Liver (tissue), 9 donors: Measurements from ENCODE around the gene MAP3K3. TPM values are rescaled to one million over a fixed set of nuclear protein-coding genes. Genes with fewer than 3 reads are reported as not detected.

Experiments
- DNase-seq: peaks from one replicate; pipeline ENCODE4 v3.0.0-alpha.2; 2017; ENCODE audit warnings: low spot score
- H3K27ac ChIP-seq, 2 donors: one replicate each; pipeline ENCODE4 v1.7.0; 2013; ENCODE audit warnings: inconsistent platforms in 2 of 2, low read length in 2 of 2, control low read depth in 1 of 2, low read depth in 1 of 2, mild to moderate bottlenecking in 1 of 2
- H3K27me3 ChIP-seq, 4 donors: one replicate each; pipeline versions ENCODE4 v1.6.1 to v1.7.0; 2013; ENCODE audit warnings: low read length in 3 of 4, inconsistent platforms in 1 of 4, mild to moderate bottlenecking in 1 of 4, moderate library complexity in 1 of 4; ENCODE audit not compliant: control insufficient read depth in 4 of 4, insufficient read depth in 4 of 4
- H3K36me3 ChIP-seq, 4 donors: one replicate each; pipeline versions ENCODE4 v1.6.1 to v1.7.0; 2013; ENCODE audit warnings: low read length in 3 of 4, mild to moderate bottlenecking in 3 of 4, low read depth in 1 of 4, moderate library complexity in 1 of 4; ENCODE audit not compliant: control insufficient read depth in 4 of 4, insufficient read depth in 3 of 4
- H3K4me1 ChIP-seq, 4 donors: one replicate each; pipeline versions ENCODE4 v1.6.1 to v1.7.0; 2013; ENCODE audit warnings: low read length in 3 of 4, mild to moderate bottlenecking in 3 of 4, moderate library complexity in 1 of 4; ENCODE audit not compliant: control insufficient read depth in 4 of 4, insufficient read depth in 4 of 4
- H3K4me3 ChIP-seq, 3 donors: one replicate each; pipeline versions ENCODE4 v1.6.1 to v1.7.0; 2013; ENCODE audit warnings: low read length in 3 of 3, control low read depth in 1 of 3, low read depth in 1 of 3, mild to moderate bottlenecking in 1 of 3
- H3K9ac ChIP-seq, 2 donors: one replicate each; pipeline ENCODE4 v1.7.0; 2013; ENCODE audit warnings: low read length in 2 of 2, mild to moderate bottlenecking in 2 of 2, moderate library complexity in 2 of 2, control low read depth in 1 of 2, low read depth in 1 of 2
- H3K9me3 ChIP-seq, 4 donors: one replicate each; pipeline versions ENCODE4 v1.6.1 to v1.7.0; 2013; ENCODE audit warnings: low read length in 3 of 4; ENCODE audit not compliant: control insufficient read depth in 4 of 4
- ATF3 ChIP-seq: IDR thresholded peaks from 2 replicates; pipeline ENCODE4 v1.6.1; 2016; ENCODE audit warnings: antibody characterized with exemption
- CTCF ChIP-seq: fragments of 150-350 bp; IDR thresholded peaks from 2 replicates; pipeline ENCODE4 v1.5.1; 2017; ENCODE audit warnings: improper control_type of control experiment, low read depth, low read length; ENCODE audit not compliant: missing input control
- FOXA1 ChIP-seq: IDR thresholded peaks from 2 replicates; pipeline ENCODE4 v1.6.1; 2016; ENCODE audit warnings: antibody characterized with exemption
- GABPA ChIP-seq, 2 donors: IDR thresholded peaks in 1 of 2; conservative IDR thresholded peaks in 1 of 2; 2 replicates each; pipeline ENCODE4 v1.6.1; 2016; ENCODE audit warnings: antibody characterized with exemption in 2 of 2, mild to moderate bottlenecking in 1 of 2, moderate library complexity in 1 of 2
- HNF4A ChIP-seq, 2 donors: conservative IDR thresholded peaks; 2 replicates each; pipeline ENCODE4 v1.6.1; 2016; ENCODE audit warnings: antibody characterized with exemption in 2 of 2, mild to moderate bottlenecking in 2 of 2
- JUND ChIP-seq, 2 donors: IDR thresholded peaks; 2 replicates each; pipeline ENCODE4 v1.6.1; 2016; ENCODE audit warnings: antibody characterized with exemption in 2 of 2
- NR2F2 ChIP-seq: IDR thresholded peaks from 2 replicates; pipeline ENCODE4 v1.6.1; 2016; ENCODE audit warnings: antibody characterized with exemption
- RAD21 ChIP-seq, 2 donors: IDR thresholded peaks; 2 replicates each; pipeline ENCODE4 v1.6.1; 2016; ENCODE audit warnings: antibody characterized with exemption in 2 of 2, mild to moderate bottlenecking in 2 of 2
- RXRA ChIP-seq, 2 donors: IDR thresholded peaks; 2 replicates each; pipeline ENCODE4 v1.6.1; 2017 to 2018; ENCODE audit warnings: antibody characterized with exemption in 2 of 2, mild to moderate bottlenecking in 1 of 2
- SP1 ChIP-seq: IDR thresholded peaks from 2 replicates; pipeline ENCODE4 v1.6.1; 2018; ENCODE audit warnings: antibody characterized with exemption, mild to moderate bottlenecking
- TAF1 ChIP-seq: conservative IDR thresholded peaks from 2 replicates; pipeline ENCODE4 v1.6.1; 2016; ENCODE audit warnings: antibody characterized with exemption, mild to moderate bottlenecking
- WGBS: extraction: QIAGEN DNeasy Blood & Tissue Kit; methylation state at CpG from one replicate; pipeline ENCODE4 v1.1.7; 2013; 5-methylcytosine and 5-hydroxymethylcytosine counted together
- polyA plus RNA-seq, 2 donors: library from polyadenylated mRNA; stranded (reverse) in 1 of 2; unstranded in 1 of 2; fragments of 200-250 nt in 1 of 2; fragments of >200 nt in 1 of 2; fragmentation: Nextera tagmentation in 1 of 2; extraction: Ambion mirVana in 1 of 2; gene quantifications; one replicate each; pipeline versions ENCODE4 v1.2.1 to v1.2.3, GENCODE V29; 2013 to 2015
- total RNA-seq, 2 donors: library from RNA; depleted of rRNA; stranded (reverse); fragments of >200 nt; gene quantifications; one replicate each; pipeline ENCODE4 v1.2.3, GENCODE V29; 2014
- TF ChIP-seq, protein P1 (sequence below): IDR thresholded peaks from 2 replicates; pipeline ENCODE4 v1.6.1; 2016; ENCODE audit warnings: antibody characterized with exemption, mild to moderate bottlenecking
- TF ChIP-seq, protein P2 (sequence below): IDR thresholded peaks from 2 replicates; pipeline ENCODE4 v1.6.1; 2016; ENCODE audit warnings: antibody characterized with exemption
- TF ChIP-seq, protein P3 (sequence below): IDR thresholded peaks from 2 replicates; pipeline ENCODE4 v1.6.1; 2016; ENCODE audit warnings: antibody characterized with exemption
- donor health status: healthy.
- donor health status: healthy.
- donor health status: healthy.
- donor health status: healthy.
- donor health status: healthy.

MAP3K3 gene
- total and polyA plus RNA-seq, 4 donors = 3.9 to 28.7 (median 11.0) TPM

DNA sequence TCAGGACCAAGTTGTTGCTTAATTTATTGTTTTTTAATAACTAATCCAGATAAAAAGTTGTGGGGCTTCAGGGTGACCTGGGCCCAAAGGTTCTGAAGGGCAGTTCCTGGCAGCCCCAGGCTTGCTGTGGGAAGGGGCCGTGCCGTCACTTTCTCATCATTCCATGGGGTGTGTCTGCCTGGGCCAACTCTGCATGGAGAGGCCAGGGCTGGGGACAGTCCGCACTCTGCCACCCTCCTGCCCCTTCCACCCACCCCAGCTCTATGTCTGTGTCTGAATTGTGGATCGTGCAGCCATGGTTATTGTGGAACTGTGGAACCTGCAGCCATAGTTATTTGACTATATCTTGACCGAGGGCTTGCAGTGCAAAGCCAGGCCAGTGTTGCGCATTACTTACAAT, 73.7 kb downstream of the MAP3K3 start:
- Histone ChIP-seq H3K27me3 (no peaks in the 10 kb centered on the region), H3K4me3 (no peak overlapping the region), H3K4me1 (peaks cover 14 to 34% (median 21%) of the 10 kb centered on the region in 4 donors), H3K36me3 (peaks cover 15 to 33% (median 24%) of the 10 kb centered on the region in 4 donors), H3K9me3 (no peaks in the 10 kb centered on the region), H3K27ac (no peak overlapping the region), H3K9ac (no peak overlapping the region)
- TF ChIP-seq NR2F2 (no peak), HNF4A (conservative IDR thresholded peaks at IDR 0.05) (no peak), FOXA1 (no peak), CTCF (no peak), ATF3 (no peak), GABPA (IDR thresholded peaks at IDR 0.05 in 1 of 2, conservative IDR thresholded peaks at IDR 0.05 in 1 of 2) (no peak), JUND (IDR thresholded peaks at IDR 0.05) (no peak), TAF1 (no peak), SP1 (no peak), RAD21 (IDR thresholded peaks at IDR 0.05) (no peak)
- TF ChIP-seq, protein P1, sequence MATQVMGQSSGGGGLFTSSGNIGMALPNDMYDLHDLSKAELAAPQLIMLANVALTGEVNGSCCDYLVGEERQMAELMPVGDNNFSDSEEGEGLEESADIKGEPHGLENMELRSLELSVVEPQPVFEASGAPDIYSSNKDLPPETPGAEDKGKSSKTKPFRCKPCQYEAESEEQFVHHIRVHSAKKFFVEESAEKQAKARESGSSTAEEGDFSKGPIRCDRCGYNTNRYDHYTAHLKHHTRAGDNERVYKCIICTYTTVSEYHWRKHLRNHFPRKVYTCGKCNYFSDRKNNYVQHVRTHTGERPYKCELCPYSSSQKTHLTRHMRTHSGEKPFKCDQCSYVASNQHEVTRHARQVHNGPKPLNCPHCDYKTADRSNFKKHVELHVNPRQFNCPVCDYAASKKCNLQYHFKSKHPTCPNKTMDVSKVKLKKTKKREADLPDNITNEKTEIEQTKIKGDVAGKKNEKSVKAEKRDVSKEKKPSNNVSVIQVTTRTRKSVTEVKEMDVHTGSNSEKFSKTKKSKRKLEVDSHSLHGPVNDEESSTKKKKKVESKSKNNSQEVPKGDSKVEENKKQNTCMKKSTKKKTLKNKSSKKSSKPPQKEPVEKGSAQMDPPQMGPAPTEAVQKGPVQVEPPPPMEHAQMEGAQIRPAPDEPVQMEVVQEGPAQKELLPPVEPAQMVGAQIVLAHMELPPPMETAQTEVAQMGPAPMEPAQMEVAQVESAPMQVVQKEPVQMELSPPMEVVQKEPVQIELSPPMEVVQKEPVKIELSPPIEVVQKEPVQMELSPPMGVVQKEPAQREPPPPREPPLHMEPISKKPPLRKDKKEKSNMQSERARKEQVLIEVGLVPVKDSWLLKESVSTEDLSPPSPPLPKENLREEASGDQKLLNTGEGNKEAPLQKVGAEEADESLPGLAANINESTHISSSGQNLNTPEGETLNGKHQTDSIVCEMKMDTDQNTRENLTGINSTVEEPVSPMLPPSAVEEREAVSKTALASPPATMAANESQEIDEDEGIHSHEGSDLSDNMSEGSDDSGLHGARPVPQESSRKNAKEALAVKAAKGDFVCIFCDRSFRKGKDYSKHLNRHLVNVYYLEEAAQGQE = no peak
- TF ChIP-seq, protein P2, sequence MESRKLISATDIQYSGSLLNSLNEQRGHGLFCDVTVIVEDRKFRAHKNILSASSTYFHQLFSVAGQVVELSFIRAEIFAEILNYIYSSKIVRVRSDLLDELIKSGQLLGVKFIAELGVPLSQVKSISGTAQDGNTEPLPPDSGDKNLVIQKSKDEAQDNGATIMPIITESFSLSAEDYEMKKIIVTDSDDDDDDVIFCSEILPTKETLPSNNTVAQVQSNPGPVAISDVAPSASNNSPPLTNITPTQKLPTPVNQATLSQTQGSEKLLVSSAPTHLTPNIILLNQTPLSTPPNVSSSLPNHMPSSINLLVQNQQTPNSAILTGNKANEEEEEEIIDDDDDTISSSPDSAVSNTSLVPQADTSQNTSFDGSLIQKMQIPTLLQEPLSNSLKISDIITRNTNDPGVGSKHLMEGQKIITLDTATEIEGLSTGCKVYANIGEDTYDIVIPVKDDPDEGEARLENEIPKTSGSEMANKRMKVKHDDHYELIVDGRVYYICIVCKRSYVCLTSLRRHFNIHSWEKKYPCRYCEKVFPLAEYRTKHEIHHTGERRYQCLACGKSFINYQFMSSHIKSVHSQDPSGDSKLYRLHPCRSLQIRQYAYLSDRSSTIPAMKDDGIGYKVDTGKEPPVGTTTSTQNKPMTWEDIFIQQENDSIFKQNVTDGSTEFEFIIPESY = no peak
- TF ChIP-seq, protein P3, sequence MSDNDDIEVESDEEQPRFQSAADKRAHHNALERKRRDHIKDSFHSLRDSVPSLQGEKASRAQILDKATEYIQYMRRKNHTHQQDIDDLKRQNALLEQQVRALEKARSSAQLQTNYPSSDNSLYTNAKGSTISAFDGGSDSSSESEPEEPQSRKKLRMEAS = no peak
- 89% methylated on average over 6 of the region's 6 CpGs for WGBS
- no peak for DNase-seq

DNA sequence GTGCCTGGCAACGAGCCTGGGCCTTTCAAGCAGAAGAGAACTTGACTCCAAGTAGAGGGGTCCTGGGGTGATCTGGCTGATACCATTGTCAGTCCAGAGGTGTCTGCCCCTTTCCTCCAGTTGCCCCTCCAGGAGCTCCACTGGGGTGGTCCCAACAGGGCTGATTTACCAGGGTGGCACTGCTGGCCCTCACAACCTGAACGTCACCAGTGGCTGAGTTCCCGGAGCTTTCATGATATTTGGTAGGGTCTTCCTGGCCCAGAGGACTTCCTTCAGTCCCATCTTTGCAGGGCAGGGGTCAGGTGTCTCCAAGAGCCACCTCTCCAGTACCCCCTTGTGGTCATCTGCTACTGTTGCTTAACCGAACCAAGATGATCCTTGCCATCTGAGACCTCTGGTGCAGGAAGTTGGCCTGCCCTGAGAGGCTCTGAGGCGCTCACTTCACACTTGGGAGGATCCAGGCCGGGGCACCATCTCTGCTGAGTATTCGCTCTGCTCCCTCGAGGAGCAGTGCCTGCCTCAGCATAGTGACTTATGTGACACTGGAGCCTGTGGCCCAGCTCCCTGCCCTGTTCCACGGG, 74.3 kb downstream of the MAP3K3 start:
- no peak for TF ChIP-seq JUND (IDR thresholded peaks at IDR 0.05)
- TF ChIP-seq CTCF = peak; percentile 20
- TF ChIP-seq RXRA (IDR thresholded peaks at IDR 0.05) = peak in 1 of 2 donors; percentile 23
- TF ChIP-seq NR2F2 = peak; percentile 19
- TF ChIP-seq RAD21 (IDR thresholded peaks at IDR 0.05) = peak in 1 of 2 donors; percentile 61
- Histone ChIP-seq H3K27me3 (no peaks in the 10 kb centered on the region), H3K4me3 (no peak overlapping the region), H3K27ac (peak overlapping the region in 1 of 2 donors; percentile 35), H3K9ac (no peak overlapping the region), H3K9me3 (no peaks in the 10 kb centered on the region), H3K36me3 (peaks cover 12 to 27% (median 18%) of the 10 kb centered on the region in 4 donors), H3K4me1 (peaks cover 14 to 34% (median 21%) of the 10 kb centered on the region in 4 donors)
- no peak for DNase-seq
- 76% methylated on average over 9 of the region's 9 CpGs for WGBS
